Stimulated activated CD8-positive, alpha-beta memory T cell treated with anti-CD3 and anti-CD28 coated beads, Interleukin-15, amount 100 ng/mL, for 1 hour (primary cell): ENCODE data around the gene DAZAP1.
"Not testable (repeated sequence)": the region's sequence is repeated elsewhere in the genome, so short reads cannot be mapped to it uniquely, and the experiment has no call there.

Experiments
- DNase-seq: peaks from one replicate; pipeline ENCODE4 v3.0.0-alpha.2; 2020; ENCODE audit warnings: low read depth

The DAZAP1 gene

DNA sequence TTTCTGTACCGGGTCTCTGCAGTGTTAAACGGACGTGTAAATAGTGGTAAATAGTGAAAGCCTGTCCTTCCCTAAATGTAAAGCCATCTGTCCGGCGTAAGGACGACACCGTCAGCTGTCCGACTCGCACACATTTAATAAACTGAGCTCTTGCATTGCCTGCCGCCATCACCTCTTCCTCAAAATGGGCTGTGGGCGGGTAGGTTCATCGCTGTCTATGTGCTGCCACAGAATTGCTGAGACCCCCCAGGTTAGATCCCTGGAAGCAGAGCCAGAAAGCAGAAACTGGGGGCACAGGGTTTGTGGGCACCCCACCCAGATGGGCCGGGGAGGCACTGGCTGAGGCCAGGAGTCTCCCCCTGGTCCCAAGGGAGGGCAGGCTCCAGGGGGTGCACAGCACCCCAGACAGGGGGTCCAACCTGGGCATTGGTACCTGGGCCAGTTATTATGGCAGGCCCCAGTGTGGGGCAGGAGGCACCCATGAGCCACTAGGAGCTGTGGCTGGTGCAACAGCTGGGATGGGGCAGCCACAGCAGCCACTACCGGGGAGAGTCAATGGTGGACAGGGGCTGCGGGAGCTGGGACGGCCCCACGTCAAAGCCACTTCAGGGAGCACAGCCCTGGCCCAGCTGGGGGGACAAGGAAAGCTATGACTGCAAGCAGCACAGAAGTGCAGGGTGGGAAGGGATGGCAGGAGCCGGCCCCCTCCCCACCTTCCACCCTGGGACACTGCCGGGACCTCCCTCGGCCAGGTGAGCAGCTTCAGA, 65.9 kb downstream of the DAZAP1 start:
- no peak for DNase-seq

DNA sequence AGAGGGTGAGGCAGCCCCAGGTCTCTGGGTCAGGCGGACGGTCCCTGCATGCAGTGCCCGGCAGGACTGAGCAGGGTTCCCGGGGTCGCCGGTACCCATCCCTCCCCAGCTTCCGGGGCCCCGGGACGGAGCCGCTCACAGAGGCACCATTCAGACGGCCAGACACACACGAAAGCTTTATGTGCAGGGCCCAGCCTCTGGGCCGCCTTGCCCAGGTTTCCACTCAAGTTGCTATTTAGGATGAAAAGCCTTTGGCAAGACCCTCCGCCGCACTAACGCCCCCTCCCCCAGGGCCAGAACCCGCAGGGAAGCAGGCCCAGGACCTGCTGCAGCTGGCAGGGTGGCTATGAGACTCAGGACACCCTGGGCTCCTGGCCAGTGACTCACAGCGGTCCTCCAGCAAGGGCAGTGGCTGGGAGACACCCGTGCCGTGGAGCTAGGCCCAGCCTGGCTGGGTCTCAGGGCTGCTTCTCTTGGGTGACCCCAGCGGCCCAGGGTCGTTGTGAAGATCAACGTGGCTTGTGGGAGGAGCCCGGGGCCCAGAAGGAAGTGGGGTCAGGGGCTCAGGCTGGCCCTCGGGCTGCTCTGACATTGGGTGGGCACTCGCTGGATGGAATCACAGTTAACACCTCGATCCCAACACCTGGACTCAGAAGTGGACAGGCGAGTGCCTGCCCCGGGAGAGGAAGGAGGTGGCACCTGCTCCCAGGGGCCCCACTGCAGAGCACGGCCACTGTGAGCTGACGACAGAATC, 66.8 kb downstream of the DAZAP1 start:
- no peak for DNase-seq

DNA sequence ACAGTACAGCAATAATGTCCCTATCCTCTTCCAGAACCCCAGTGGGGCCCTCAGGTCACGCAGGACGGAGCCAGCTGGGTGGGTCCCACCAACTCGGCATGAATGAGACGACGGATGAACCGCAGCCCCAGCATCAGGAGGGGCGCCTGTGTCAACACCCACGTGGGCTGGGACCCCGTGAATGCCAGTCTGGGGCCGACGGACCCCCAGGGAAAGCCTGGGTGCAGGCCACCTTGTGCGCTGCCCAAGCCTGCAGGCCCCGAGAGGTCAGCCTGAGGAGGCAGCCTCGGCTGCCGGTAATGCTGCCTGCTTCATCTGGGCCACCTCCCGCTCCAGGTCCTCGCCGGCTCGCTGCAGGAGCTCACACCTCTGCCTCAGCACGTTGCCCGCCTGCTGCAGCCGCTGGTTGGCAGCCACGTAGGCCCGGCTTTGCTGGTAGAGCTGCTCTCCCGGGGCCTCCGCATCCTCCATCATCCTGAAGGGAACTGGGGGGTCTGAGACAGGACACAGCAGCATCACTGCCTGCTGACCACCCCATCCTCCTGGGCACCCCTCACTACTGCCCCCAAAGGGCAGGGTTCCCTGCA, 67.5 kb downstream of the DAZAP1 start:
- no peak for DNase-seq

DNA sequence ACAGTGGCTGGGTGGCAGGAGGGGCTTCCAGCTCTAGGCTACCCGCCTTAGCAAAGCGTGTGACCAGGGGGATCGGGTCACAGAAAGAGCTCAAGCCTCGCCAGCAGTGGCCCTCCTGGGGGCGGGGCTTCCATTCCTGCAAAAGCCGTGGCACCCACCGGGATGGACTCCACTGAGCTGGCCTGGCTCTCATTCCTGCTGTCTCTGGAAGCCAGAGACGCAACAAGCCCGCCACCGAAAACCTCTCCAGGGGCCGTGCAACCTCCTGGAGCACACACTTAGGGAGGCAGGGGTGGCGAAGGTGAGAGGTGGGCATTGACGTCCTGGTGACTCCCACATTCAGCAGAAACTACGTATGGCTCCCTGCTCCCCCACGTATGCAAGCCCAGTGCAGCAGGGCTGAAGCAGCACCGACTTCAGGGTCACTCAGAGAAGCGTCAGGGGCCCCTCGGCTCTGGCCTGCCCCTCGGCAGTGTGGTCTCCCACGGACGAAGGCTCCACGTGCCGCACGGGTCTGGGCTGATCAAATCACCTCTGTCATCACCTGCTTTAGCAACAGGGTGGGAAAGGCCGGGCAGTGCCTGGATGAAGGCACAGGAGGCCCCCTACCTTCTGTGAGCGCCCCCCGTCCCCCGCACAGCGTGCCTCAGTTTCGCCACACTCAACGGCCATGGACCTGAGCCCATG, 68.5 kb downstream of the DAZAP1 start:
- no peak for DNase-seq

DNA sequence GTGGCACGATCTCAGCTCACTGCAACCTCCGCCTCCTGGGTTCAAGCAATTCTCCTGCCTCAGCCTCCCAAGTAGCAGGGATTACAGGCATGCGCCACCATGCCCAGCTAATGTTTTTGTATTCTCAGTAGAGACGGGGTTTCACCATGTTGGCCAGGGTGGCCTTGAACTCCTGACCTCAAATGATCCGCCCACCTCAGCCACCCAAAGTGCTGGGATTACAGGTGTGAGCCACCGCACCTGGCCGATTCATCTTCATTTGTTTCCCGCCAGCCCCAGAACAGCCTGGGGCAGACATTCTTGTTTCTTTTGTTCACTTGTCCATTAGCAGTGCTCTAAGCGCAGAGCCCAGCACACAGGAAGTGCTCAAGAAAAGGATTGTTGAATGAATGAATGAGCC, 69.7 kb downstream of the DAZAP1 start:
- not testable (repeated sequence) for DNase-seq

DNA sequence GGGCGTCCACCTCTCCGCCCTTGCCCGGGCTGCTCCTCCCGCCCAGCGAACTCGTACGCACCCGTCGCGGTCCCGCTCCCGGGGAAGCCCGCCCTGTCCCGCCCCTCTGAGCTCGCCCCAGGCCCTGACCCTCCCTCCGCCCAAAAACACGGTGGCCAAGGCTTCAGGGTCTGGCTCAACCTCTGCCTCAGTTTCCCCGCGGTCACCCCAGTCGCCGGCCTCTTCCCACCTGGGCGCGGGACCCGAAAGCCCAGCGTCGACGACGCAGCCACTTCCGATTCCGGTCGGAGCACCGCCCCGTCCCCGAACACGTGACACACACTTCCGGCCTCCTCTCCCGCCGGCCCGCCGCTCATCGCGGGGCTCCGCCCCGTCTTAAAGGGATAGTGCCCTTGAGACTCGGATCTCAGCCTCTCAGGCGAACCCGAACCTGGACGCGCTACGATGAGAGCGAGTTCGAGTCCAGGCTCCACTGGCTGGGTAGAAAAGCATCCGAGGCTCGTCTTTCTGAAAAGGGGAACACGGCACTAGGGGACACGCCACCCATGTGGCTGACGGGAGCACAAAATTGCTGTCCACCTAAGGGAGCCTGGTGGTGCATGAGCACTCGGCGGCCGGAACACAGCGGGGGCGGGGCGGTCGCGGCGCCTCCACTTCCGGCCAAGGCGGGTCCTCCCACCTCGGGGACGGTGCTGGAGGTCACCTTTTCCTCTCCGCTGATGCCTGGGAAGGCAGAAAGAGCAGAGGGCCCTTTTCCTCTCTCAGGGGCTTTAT, 71.7 kb downstream of the DAZAP1 start, which contains the start of gene C19orf25:
Gene C19orf25, minus strand, starts transcription at position 282 of the 774 bp plus-strand sequence. CDS start 312 bp downstream, outside the sequence.
- DNase-seq: peak; percentile 84

DNA sequence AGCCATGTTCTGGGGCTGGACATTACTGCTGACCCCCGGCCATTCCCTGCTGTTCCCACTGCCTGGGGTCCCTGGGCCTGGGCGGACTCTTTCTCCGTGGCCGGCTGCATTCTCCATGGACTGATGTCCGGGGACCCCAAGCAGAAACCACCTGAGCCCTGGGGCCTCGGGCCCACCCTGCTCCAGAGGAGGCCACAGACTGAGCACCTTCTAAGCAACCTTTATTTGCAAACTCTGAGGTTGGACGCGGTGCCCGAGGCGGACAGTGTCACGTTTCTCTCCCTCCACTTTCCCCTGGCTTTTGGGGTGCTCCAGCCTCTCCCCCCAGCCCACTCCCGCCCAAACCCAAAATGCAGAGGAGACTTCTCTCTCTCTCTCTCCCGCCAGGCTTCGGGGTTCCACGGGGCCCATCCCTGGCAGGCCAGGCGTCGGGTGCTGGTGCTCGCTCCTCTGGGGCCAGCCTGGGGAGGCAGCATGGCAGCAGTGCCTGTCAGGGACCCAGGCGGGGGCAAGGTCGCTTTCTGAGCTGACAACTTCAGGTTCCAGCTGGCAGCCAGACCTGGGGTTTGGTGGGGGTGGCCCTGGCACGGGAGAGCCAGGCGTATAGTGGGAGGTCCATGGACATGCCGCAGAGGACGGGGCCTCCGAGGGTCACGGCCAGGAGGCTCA, 74.0 kb downstream of the DAZAP1 start:
- DNase-seq: no peak

DNA sequence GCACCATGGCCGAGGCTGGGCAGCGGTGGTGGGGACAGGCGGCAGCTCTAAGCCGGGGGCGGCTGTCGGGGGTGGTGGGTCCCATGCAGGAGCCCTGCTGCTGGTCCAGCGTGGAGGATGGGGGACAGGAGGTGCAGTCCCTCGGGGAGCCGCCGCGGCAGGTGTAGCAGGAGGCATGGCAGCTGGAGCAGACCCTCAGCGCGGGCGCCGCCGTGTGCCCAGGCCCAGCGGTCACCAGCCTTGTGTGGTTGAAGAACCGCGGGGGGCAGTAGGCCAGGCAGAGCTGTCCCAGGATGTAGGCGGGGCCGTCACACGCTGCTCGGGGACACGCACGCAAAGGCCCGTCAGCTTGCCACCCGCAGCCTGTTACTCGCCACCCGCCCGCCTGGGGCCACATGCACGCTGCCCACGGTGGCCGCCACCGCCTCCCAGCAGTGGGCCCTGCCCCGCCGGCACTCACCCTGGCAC, 74.5 kb downstream of the DAZAP1 start:
- no peak for DNase-seq

DNA sequence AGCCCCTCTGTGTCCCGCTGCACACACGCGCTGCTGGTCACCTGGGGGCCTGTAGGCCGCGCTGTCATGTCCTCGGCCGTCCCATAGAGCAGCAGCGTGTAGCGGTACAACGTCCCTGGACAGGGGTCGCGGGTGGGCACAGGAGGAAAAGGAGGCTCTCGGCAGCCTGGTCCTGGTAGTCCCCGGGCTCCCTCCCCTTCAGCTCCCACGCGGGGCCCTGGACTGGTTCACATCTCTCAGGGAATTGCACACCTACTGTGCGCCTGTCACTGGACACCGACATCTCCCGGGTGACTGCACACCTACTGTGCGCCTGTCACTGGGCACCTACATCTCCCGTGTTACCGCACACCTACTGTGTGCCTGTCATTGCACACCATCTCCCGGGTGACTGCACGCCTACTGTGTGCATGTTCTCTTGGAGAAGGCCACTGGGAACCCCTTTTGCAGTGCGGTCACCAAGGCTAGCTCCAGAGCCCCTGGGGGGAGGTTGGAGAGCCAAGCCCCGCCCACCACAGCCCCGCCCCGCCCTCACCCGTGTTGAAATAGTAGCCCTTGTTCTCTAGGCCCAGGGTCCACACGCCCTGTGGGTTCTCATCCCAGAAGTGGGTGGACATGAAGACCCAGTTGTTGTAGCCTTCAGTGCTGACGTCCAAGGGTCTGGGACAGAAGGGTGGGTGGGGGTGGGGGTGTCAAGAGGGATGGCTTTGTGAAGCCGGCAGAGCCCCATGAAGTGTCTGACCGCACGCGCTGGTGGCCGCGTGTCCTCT, 75.2 kb downstream of the DAZAP1 start:
- no peak for DNase-seq

DNA sequence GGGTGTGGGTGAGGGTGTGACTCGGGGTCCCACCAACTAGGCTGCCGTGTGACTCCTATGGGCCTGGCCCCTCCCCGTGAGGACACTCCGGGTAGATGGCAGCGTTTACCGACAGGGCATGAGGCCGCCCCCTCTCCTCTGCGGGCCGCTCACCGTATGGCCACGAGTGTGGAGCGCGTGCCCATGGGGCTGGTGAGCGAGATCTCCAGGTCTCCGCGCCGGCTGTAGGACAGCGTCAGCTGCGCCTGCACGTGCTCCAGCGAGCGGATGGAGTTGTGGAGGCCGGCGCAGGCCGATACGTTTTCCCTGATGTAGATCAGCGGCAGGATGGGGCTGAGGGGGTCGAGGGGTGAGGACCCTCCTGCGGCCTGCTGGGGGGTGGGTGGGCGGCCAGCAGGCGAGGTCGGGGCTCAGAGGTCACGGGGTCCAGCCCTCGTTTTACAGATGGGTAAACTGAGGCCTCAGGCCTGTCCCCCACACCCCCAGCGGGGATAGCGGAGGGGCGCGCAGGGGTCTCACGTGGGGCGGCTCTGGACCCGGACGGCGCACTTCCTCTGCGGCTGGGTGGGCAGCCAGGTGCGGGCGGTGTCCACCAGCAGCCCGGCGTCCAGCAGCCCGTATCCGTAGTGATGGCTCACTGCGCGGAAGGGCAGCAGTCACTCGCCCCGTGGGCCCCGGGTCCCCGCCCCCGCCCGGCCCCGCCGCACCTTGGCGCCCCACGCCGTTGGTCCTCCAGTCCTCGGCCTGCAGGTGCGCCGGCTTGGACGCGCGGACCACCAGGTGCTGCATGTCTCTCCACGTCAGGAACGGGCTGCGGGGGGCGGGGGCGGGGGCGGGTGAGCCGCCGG, 76.0 kb downstream of the DAZAP1 start:
- no peak for DNase-seq

DNA sequence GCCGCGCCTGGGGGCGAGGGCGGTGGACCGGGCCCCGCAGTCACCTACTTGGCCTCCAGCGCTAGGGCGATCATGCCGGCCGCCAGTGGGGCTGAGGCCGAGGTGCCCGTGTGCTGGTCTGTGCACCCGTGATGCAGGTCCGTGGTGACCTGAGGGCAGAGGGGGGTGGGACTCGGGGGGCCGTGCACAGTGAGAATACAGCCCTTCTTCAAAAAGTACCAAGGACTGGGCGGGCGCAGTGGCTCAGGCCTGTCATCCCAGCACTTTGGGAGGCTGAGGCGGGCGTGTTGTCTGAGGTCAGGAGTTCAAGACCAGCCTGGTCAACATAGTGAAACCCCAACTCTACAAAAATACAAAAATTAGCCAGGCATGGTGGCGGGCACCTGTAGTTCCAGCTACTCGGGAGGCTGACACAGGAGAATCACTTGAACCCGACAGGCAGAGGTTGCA, 76.6 kb downstream of the DAZAP1 start:
- no peak for DNase-seq
